ENCODE measurements around the gene SHROOM2.
"Not testable (repeated sequence)": the region's sequence is repeated elsewhere in the genome, so short reads cannot be mapped to it uniquely, and the experiment has no call there.

Gene SHROOM2

GRCh38 chrX:9855561-9856283 lies 69.5 kb downstream of the SHROOM2 start:
- DNase-seq (ENCODE audit: low read depth) = no peak
- H3K4me3 ChIP-seq (replicated peaks; ENCODE audit: low read depth, low read length) = no peak overlapping the region
- TF ChIP-seq CTCF (IDR thresholded peaks at IDR 0.05; ENCODE audit: low read length, missing control alignments) = no peak

GRCh38 chrX:9856588-9856987 lies 70.4 kb downstream of the SHROOM2 start:
- TF ChIP-seq CTCF (IDR thresholded peaks at IDR 0.05; ENCODE audit: low read length, missing control alignments) = no peak
- H3K4me3 ChIP-seq (replicated peaks; ENCODE audit: low read depth, low read length) = no peak overlapping the region
- DNase-seq (ENCODE audit: low read depth) = no peak

- DNase-seq (ENCODE audit: low read depth) = no peak
- TF ChIP-seq CTCF (IDR thresholded peaks at IDR 0.05; ENCODE audit: low read length, missing control alignments) = no peak
- H3K4me3 ChIP-seq (replicated peaks; ENCODE audit: low read depth, low read length) = no peak overlapping the region
These were observed 71.6 kb downstream of the SHROOM2 start for GRCh38 chrX:9857575-9858474.

GRCh38 chrX:9858684-9859083 lies 72.5 kb downstream of the SHROOM2 start:
- DNase-seq (ENCODE audit: low read depth) = not testable (repeated sequence)

GRCh38 chrX:9859711-9860555 lies 73.7 kb downstream of the SHROOM2 start:
- no peak for DNase-seq (ENCODE audit: low read depth)
- H3K4me3 ChIP-seq (replicated peaks; ENCODE audit: low read depth, low read length) = no peak overlapping the region
- no peak for TF ChIP-seq CTCF (IDR thresholded peaks at IDR 0.05; ENCODE audit: low read length, missing control alignments)

More at GRCh38 chrX:9858684-9859083, 72.5 kb downstream of the SHROOM2 start:
- not testable (repeated sequence) for H3K4me3 ChIP-seq (replicated peaks; ENCODE audit: low read depth, low read length)

- no peak overlapping the region for H3K4me3 ChIP-seq (replicated peaks; ENCODE audit: low read depth, low read length)
- no peak for TF ChIP-seq CTCF (IDR thresholded peaks at IDR 0.05; ENCODE audit: low read length, missing control alignments)
- DNase-seq (ENCODE audit: low read depth) = no peak
These were observed 74.6 kb downstream of the SHROOM2 start for GRCh38 chrX:9860826-9861225.

GRCh38 chrX:9861711-9862110 lies 75.5 kb downstream of the SHROOM2 start:
- H3K4me3 ChIP-seq (replicated peaks; ENCODE audit: low read depth, low read length) = no peak overlapping the region
- no peak for DNase-seq (ENCODE audit: low read depth)
- TF ChIP-seq CTCF (IDR thresholded peaks at IDR 0.05; ENCODE audit: low read length, missing control alignments) = no peak
